WERI-Rb-1 (cell line): ENCODE data around the gene MID1.

Experiments used
- DNase-seq: peaks from one replicate; pipeline ENCODE4 v3.0.0-alpha.2; 2020
- H3K27ac ChIP-seq: fragments of 250-450 bp; sonication (Bioruptor Pico); 2 replicates; pipeline ENCODE4 v1.5.1; 2020; ENCODE audit warnings: mild to moderate bottlenecking, moderate library complexity
- H3K27me3 ChIP-seq: fragments of 250-450 bp; sonication (Bioruptor Pico); 2 replicates; pipeline ENCODE4 v1.5.1; 2021; ENCODE audit warnings: mild to moderate bottlenecking, low read depth, moderate library complexity; ENCODE audit not compliant: insufficient read depth, severe bottlenecking
- H3K36me3 ChIP-seq: fragments of 250-450 bp; sonication (Bioruptor Pico); 2 replicates; pipeline ENCODE4 v1.5.1; 2020; ENCODE audit warnings: mild to moderate bottlenecking, moderate library complexity
- H3K4me3 ChIP-seq: 2 replicates; pipeline ENCODE4 v1.5.1; 2011; ENCODE audit warnings: low read depth, mild to moderate bottlenecking, control low read depth, low read length
- H3K9me3 ChIP-seq: fragments of 250-450 bp; sonication (Bioruptor Pico); 2 replicates; pipeline ENCODE4 v1.5.1; 2021; ENCODE audit warnings: mild to moderate bottlenecking, moderate library complexity; ENCODE audit not compliant: severe bottlenecking
- CTCF ChIP-seq: IDR thresholded peaks from 2 replicates; pipeline ENCODE4 v1.5.1; 2011; ENCODE audit warnings: low read depth, mild to moderate bottlenecking, control low read depth, inconsistent platforms, low read length

The MID1 gene, protein sequence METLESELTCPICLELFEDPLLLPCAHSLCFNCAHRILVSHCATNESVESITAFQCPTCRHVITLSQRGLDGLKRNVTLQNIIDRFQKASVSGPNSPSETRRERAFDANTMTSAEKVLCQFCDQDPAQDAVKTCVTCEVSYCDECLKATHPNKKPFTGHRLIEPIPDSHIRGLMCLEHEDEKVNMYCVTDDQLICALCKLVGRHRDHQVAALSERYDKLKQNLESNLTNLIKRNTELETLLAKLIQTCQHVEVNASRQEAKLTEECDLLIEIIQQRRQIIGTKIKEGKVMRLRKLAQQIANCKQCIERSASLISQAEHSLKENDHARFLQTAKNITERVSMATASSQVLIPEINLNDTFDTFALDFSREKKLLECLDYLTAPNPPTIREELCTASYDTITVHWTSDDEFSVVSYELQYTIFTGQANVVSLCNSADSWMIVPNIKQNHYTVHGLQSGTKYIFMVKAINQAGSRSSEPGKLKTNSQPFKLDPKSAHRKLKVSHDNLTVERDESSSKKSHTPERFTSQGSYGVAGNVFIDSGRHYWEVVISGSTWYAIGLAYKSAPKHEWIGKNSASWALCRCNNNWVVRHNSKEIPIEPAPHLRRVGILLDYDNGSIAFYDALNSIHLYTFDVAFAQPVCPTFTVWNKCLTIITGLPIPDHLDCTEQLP

DNA sequence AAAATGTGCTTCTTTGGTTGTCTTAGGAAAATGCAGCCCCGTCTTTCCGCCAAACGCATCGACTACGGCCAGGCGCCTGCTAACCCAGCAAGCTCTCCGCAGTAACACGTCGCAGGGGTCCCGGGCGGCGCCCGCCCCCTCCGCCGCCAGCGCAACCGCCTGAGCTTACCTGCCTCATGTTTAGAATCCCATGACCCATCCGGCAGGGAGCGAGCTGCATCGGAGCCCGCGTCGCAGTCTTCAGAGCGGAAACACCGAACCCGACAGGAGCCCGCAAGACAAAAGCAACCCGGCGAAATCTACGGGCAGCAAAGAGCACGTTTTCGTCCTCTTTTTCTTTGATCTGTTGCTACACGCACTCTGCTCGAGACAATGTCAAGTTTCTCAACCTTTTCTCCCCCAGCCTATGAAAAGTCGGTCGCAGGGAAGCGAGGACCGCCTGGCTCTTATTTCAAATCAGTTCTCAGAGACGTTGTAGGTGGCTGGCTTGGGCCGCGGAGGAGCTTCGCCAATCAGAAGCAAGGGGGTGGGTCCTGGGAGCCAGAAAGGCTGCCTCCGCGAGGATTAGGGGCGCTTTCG is at the start of gene MID1:
Gene MID1 (minus strand): TSS at position 465 of the 579 bp plus-strand sequence. CDS start 53,038 bp downstream, outside the sequence.
- H3K9me3 ChIP-seq = no peaks in the 10 kb centered on the region
- H3K27me3 ChIP-seq = peaks cover 29% of the 10 kb centered on the region
- H3K4me3 ChIP-seq = peak within 1 kb of the TSS; percentile 52
- H3K27ac ChIP-seq = peak within 1 kb of the TSS; percentile 56
- no peaks in the 10 kb centered on the region for H3K36me3 ChIP-seq
- no peak for TF ChIP-seq CTCF
- DNase-seq = peak; percentile 78

DNA sequence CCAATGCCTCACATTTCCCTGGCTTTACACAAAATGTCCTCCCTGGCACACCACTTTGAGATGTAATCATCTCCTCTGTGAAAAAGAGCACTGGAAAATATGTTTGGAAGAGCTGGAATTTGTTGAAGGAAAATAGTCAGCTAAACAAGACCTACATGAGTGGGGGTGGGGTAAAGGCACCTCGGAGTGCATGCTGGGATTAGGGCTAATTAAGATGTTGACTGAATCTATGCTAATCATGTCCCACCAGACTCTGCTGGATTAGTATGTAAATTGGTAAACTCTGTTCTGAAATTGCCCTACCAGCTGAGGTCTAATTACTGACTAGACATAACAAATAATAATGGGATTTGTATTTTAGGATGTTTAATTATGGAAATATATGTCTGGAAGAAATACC is 46.8 kb upstream of the MID1 start:
- no peak overlapping the region for H3K4me3 ChIP-seq
- peaks cover 2% of the 10 kb centered on the region for H3K27me3 ChIP-seq
- H3K9me3 ChIP-seq = no peaks in the 10 kb centered on the region
- no peaks in the 10 kb centered on the region for H3K36me3 ChIP-seq
- no peak for TF ChIP-seq CTCF
- no peak overlapping the region for H3K27ac ChIP-seq
- no peak for DNase-seq

- H3K36me3 ChIP-seq = no peaks in the 10 kb centered on the region
- H3K27ac ChIP-seq = no peak overlapping the region
- H3K27me3 ChIP-seq = peaks cover 2% of the 10 kb centered on the region
- no peak overlapping the region for H3K4me3 ChIP-seq
- no peaks in the 10 kb centered on the region for H3K9me3 ChIP-seq
- TF ChIP-seq CTCF = no peak
- no peak for DNase-seq
Measured at GRCh38 chrX:10666102-10666501, 45.7 kb upstream of the MID1 start.

DNA sequence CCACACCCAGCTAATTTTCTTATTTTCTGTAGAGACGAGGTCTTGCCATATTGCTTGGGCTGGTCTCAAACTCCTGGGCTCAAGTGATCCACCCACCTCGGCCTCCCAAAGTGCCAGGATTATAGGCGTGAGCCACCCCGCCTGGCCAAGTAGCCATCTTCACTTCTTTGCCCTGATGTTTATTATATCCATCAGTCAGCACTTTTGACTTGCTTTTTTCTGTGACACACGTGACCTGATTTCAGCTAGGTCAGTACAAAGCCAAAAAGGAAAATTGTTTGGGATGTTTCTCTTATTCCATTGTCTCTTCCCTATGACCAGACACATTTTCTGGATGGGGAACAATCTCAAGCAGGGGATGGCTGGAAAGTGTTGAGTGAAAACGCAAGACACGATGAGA is 45.3 kb upstream of the MID1 start:
- Histone ChIP-seq H3K27me3 (peaks cover 2% of the 10 kb centered on the region), H3K27ac (no peak overlapping the region), H3K36me3 (no peaks in the 10 kb centered on the region), H3K4me3 (no peak overlapping the region), H3K9me3 (no peaks in the 10 kb centered on the region)
- no peak for DNase-seq
- TF ChIP-seq CTCF = no peak

DNA sequence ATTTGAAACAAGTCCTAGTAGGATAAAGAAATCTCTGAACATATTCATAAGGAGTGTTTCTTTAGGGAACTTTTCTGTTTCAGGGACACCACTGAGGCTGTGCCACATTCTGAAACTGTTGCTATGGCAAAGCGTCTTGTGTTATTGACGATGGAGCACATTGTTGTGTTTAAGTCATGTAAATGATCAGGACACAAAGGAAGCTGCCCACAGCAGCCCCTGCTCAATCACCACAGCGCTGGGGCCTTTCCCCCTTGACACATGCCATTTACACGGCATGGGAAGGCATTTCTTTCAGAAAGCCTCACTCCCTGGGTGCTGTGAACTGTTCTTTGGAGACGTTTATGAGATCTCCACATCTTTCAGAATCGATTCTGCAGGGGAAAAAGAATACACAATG is 39.8 kb upstream of the MID1 start:
- H3K27ac ChIP-seq = no peak overlapping the region
- H3K36me3 ChIP-seq = no peaks in the 10 kb centered on the region
- no peaks in the 10 kb centered on the region for H3K27me3 ChIP-seq
- H3K4me3 ChIP-seq = no peak overlapping the region
- TF ChIP-seq CTCF = no peak
- no peak for DNase-seq
- no peaks in the 10 kb centered on the region for H3K9me3 ChIP-seq
